22Rv1 (cell line): ENCODE measurements around the gene APOA4.

Source experiments
- H3K27ac ChIP-seq: fragments of 450-650 bp; 2 replicates; pipeline ENCODE4 v1.5.1; 2017
- ZFX ChIP-seq: fragments of 450-650 bp; IDR thresholded peaks from 2 replicates; pipeline ENCODE4 v1.6.1; 2017; ENCODE audit warnings: antibody characterized with exemption, borderline replicate concordance
- TF ChIP-seq, protein P1 (sequence below): fragments of 450-650 bp; IDR thresholded peaks from 2 replicates; pipeline ENCODE4 v1.5.1; 2017; ENCODE audit warnings: mild to moderate bottlenecking

Gene APOA4

DNA sequence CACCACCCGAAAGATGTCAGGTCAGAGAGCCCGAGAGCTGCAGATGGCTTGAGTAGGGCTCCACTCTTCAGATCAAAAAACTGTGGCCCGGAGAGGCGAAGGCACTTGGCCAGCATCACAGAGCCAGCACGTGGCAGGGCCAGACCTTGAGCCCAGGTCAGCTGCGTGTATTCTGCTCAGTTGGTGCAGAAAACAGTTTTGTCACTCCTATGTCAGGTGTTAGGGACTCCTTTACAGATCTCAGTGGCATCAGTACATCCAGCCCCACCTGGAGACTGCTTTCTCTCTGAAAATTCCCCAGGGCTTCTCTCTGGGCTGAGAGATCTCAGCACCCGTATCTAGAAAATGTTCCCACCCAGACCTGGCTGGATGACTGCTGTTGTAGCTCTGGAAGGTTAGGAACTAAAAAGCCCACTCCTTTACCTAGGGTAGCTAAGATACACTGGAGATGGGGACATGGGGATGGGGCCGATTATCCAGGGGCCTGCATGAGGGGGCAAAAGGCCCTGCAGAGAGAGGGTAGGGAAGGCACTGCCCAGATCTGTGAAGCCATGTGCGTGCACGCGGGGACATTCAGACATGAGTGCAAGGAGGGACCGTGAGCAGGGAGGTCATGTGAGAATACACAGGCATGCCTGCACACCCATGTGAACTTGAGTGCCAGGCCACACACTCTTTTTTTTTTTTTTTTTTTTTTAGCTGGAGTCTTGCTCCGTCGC, 10.9 kb upstream of the APOA4 start:
- TF ChIP-seq, protein P1, sequence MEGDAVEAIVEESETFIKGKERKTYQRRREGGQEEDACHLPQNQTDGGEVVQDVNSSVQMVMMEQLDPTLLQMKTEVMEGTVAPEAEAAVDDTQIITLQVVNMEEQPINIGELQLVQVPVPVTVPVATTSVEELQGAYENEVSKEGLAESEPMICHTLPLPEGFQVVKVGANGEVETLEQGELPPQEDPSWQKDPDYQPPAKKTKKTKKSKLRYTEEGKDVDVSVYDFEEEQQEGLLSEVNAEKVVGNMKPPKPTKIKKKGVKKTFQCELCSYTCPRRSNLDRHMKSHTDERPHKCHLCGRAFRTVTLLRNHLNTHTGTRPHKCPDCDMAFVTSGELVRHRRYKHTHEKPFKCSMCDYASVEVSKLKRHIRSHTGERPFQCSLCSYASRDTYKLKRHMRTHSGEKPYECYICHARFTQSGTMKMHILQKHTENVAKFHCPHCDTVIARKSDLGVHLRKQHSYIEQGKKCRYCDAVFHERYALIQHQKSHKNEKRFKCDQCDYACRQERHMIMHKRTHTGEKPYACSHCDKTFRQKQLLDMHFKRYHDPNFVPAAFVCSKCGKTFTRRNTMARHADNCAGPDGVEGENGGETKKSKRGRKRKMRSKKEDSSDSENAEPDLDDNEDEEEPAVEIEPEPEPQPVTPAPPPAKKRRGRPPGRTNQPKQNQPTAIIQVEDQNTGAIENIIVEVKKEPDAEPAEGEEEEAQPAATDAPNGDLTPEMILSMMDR = no peak
- TF ChIP-seq ZFX = no peak
- H3K27ac ChIP-seq = no peak overlapping the region

DNA sequence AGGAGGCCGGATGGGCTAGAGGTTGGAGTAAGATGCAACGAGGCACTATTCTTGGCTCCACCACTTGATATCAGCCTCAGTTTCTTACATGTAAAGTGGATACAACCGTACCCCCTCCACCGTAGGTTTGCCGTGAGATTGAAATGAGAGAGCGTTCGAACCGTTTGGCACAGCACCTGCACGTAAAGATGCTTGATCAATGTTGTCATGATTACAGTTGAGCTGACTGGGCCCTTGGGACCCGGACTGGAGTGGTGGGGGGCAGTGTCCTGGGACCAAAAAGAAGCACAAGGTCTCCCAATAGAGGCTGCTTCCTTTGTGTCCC, 10.3 kb upstream of the APOA4 start:
- no peak overlapping the region for H3K27ac ChIP-seq
- TF ChIP-seq, protein P1 = no peak
- no peak for TF ChIP-seq ZFX

DNA sequence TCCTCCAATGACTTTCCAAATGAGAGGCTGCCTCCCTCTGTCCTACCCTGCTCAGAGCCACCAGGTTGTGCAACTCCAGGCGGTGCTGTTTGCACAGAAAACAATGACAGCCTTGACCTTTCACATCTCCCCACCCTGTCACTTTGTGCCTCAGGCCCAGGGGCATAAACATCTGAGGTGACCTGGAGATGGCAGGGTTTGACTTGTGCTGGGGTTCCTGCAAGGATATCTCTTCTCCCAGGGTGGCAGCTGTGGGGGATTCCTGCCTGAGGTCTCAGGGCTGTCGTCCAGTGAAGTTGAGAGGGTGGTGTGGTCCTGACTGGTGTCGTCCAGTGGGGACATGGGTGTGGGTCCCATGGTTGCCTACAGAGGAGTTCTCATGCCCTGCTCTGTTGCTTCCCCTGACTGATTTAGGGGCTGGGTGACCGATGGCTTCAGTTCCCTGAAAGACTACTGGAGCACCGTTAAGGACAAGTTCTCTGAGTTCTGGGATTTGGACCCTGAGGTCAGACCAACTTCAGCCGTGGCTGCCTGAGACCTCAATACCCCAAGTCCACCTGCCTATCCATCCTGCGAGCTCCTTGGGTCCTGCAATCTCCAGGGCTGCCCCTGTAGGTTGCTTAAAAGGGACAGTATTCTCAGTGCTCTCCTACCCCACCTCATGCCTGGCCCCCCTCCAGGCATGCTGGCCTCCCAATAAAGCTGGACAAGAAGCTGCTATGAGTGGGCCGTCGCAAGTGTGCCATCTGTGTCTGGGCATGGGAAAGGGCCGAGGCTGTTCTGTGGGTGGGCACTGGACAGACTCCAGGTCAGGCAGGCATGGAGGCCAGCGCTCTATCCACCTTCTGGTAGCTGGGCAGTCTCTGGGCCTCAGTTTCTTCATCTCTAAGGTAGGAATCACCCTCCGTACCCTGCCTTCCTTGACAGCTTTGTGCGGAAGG, 9.5 kb upstream of the APOA4 start:
- TF ChIP-seq, protein P1 = peak; percentile 37
- no peak for TF ChIP-seq ZFX

DNA sequence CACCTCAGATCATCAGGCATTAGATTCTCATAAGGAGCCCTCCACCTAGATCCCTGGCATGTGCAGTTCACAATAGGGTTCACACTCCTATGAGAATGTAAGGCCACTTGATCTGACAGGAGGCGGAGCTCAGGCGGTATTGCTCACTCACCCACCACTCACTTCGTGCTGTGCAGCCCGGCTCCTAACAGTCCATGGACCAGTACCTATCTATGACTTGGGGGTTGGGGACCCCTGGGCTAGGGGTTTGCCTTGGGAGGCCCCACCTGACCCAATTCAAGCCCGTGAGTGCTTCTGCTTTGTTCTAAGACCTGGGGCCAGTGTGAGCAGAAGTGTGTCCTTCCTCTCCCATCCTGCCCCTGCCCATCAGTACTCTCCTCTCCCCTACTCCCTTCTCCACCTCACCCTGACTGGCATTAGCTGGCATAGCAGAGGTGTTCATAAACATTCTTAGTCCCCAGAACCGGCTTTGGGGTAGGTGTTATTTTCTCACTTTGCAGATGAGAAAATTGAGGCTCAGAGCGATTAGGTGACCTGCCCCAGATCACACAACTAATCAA, 8.8 kb upstream of the APOA4 start:
- no peak overlapping the region for H3K27ac ChIP-seq
- no peak for TF ChIP-seq ZFX
- TF ChIP-seq, protein P1 = no peak

More for the DNA sequence above, 9.5 kb upstream of the APOA4 start:
- no peak overlapping the region for H3K27ac ChIP-seq

DNA sequence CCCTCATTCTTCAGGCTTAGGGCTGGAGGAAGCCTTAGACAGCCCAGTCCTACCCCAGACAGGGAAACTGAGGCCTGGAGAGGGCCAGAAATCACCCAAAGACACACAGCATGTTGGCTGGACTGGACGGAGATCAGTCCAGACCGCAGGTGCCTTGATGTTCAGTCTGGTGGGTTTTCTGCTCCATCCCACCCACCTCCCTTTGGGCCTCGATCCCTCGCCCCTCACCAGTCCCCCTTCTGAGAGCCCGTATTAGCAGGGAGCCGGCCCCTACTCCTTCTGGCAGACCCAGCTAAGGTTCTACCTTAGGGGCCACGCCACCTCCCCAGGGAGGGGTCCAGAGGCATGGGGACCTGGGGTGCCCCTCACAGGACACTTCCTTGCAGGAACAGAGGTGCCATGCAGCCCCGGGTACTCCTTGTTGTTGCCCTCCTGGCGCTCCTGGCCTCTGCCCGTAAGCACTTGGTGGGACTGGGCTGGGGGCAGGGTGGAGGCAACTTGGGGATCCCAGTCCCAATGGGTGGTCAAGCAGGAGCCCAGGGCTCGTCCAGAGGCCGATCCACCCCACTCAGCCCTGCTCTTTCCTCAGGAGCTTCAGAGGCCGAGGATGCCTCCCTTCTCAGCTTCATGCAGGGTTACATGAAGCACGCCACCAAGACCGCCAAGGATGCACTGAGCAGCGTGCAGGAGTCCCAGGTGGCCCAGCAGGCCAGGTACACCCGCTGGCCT, 7.2 kb upstream of the APOA4 start:
- TF ChIP-seq, protein P1 = no peak
- no peak for TF ChIP-seq ZFX
- no peak overlapping the region for H3K27ac ChIP-seq

DNA sequence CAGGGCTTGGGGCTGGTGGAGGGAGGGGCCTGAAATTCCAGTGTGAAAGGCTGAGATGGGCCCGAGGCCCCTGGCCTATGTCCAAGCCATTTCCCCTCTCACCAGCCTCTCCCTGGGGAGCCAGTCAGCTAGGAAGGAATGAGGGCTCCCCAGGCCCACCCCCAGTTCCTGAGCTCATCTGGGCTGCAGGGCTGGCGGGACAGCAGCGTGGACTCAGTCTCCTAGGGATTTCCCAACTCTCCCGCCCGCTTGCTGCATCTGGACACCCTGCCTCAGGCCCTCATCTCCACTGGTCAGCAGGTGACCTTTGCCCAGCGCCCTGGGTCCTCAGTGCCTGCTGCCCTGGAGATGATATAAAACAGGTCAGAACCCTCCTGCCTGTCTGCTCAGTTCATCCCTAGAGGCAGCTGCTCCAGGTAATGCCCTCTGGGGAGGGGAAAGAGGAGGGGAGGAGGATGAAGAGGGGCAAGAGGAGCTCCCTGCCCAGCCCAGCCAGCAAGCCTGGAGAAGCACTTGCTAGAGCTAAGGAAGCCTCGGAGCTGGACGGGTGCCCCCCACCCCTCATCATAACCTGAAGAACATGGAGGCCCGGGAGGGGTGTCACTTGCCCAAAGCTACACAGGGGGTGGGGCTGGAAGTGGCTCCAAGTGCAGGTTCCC, 6.5 kb upstream of the APOA4 start, which contains the start of gene APOC3:
APOC3 (plus strand) TSS at position 383 of the 659 bp plus-strand sequence. CDS start 676 bp downstream, outside the sequence.
- TF ChIP-seq ZFX = no peak
- TF ChIP-seq, protein P1 = no peak

More for the DNA sequence above, 6.5 kb upstream of the APOA4 start, which contains the start of gene APOC3:
- no peak within 1 kb of the TSS for H3K27ac ChIP-seq
